Measurements from ENCODE around the gene STARD13.
"Not testable (repeated sequence)": the region's sequence is repeated elsewhere in the genome, so short reads cannot be mapped to it uniquely, and the experiment has no call there.

The STARD13 gene

GRCh38 chr13:33169273-33169980, 116.1 kb downstream of the STARD13 start:
- H3K4me1 ChIP-seq (ENCODE audit: insufficient read depth, low read length) = no peaks in the 10 kb centered on the region
- no peak overlapping the region for H3K4me3 ChIP-seq (ENCODE audit: low read length)
- H3K27me3 ChIP-seq (ENCODE audit: insufficient read depth, low read length) = no peaks in the 10 kb centered on the region
- H3K9me3 ChIP-seq (ENCODE audit: low read length) = no peaks in the 10 kb centered on the region
- H2AFZ ChIP-seq (ENCODE audit: low read depth, low read length) = no peak overlapping the region
- H3K36me3 ChIP-seq (ENCODE audit: insufficient read depth, low read length) = no peaks in the 10 kb centered on the region

- no peak overlapping the region for H3K4me3 ChIP-seq (ENCODE audit: low read length)
- no peaks in the 10 kb centered on the region for H3K4me1 ChIP-seq (ENCODE audit: insufficient read depth, low read length)
- no peaks in the 10 kb centered on the region for H3K36me3 ChIP-seq (ENCODE audit: insufficient read depth, low read length)
- no peaks in the 10 kb centered on the region for H3K27me3 ChIP-seq (ENCODE audit: insufficient read depth, low read length)
- no peaks in the 10 kb centered on the region for H3K9me3 ChIP-seq (ENCODE audit: low read length)
- no peak overlapping the region for H2AFZ ChIP-seq (ENCODE audit: low read depth, low read length)
Observed at GRCh38 chr13:33168321-33168960, 117.1 kb downstream of the STARD13 start.

- H3K9me3 ChIP-seq (ENCODE audit: low read length) = no peaks in the 10 kb centered on the region
- no peaks in the 10 kb centered on the region for H3K4me1 ChIP-seq (ENCODE audit: insufficient read depth, low read length)
- H3K27me3 ChIP-seq (ENCODE audit: insufficient read depth, low read length) = no peaks in the 10 kb centered on the region
Observed at GRCh38 chr13:33167491-33167890, 118.1 kb downstream of the STARD13 start.

GRCh38 chr13:33165787-33166186, 119.8 kb downstream of the STARD13 start:
- Histone ChIP-seq H3K4me1 (ENCODE audit: insufficient read depth, low read length) (no peaks in the 10 kb centered on the region), H3K36me3 (ENCODE audit: insufficient read depth, low read length) (no peaks in the 10 kb centered on the region), H3K4me3 (ENCODE audit: low read length) (no peak overlapping the region), H3K27me3 (ENCODE audit: insufficient read depth, low read length) (no peaks in the 10 kb centered on the region), H2AFZ (ENCODE audit: low read depth, low read length) (no peak overlapping the region), H3K9me3 (ENCODE audit: low read length) (no peaks in the 10 kb centered on the region)

More at GRCh38 chr13:33167491-33167890, 118.1 kb downstream of the STARD13 start:
- H3K36me3 ChIP-seq (ENCODE audit: insufficient read depth, low read length) = no peaks in the 10 kb centered on the region
- H3K4me3 ChIP-seq (ENCODE audit: low read length) = no peak overlapping the region
- H2AFZ ChIP-seq (ENCODE audit: low read depth, low read length) = no peak overlapping the region

- Histone ChIP-seq H3K4me3 (ENCODE audit: low read length) (no peak overlapping the region), H2AFZ (ENCODE audit: low read depth, low read length) (no peak overlapping the region), H3K27me3 (ENCODE audit: insufficient read depth, low read length) (no peaks in the 10 kb centered on the region), H3K36me3 (ENCODE audit: insufficient read depth, low read length) (no peaks in the 10 kb centered on the region), H3K9me3 (ENCODE audit: low read length) (no peaks in the 10 kb centered on the region), H3K4me1 (ENCODE audit: insufficient read depth, low read length) (no peaks in the 10 kb centered on the region)
Observed at GRCh38 chr13:33164331-33164730, 121.2 kb downstream of the STARD13 start.

GRCh38 chr13:33162725-33163124, 122.8 kb downstream of the STARD13 start:
- not testable (repeated sequence) for H3K4me3 ChIP-seq (ENCODE audit: low read length); H3K36me3 ChIP-seq (ENCODE audit: insufficient read depth, low read length); H3K9me3 ChIP-seq (ENCODE audit: low read length); H2AFZ ChIP-seq (ENCODE audit: low read depth, low read length); H3K4me1 ChIP-seq (ENCODE audit: insufficient read depth, low read length); H3K27me3 ChIP-seq (ENCODE audit: insufficient read depth, low read length)

GRCh38 chr13:33158816-33159215, 126.7 kb downstream of the STARD13 start:
- Histone ChIP-seq H3K4me1 (ENCODE audit: insufficient read depth, low read length) (no peaks in the 10 kb centered on the region), H3K36me3 (ENCODE audit: insufficient read depth, low read length) (no peaks in the 10 kb centered on the region), H3K9me3 (ENCODE audit: low read length) (no peaks in the 10 kb centered on the region), H3K27me3 (ENCODE audit: insufficient read depth, low read length) (no peaks in the 10 kb centered on the region), H3K4me3 (ENCODE audit: low read length) (no peak overlapping the region), H2AFZ (ENCODE audit: low read depth, low read length) (no peak overlapping the region)

- no peak overlapping the region for H3K4me3 ChIP-seq (ENCODE audit: low read length)
- H3K4me1 ChIP-seq (ENCODE audit: insufficient read depth, low read length) = no peaks in the 10 kb centered on the region
- H3K9me3 ChIP-seq (ENCODE audit: low read length) = no peaks in the 10 kb centered on the region
- no peaks in the 10 kb centered on the region for H3K36me3 ChIP-seq (ENCODE audit: insufficient read depth, low read length)
- no peaks in the 10 kb centered on the region for H3K27me3 ChIP-seq (ENCODE audit: insufficient read depth, low read length)
- no peak overlapping the region for H2AFZ ChIP-seq (ENCODE audit: low read depth, low read length)
Observed at GRCh38 chr13:33158271-33158670, 127.3 kb downstream of the STARD13 start.

- Histone ChIP-seq H3K9me3 (ENCODE audit: low read length) (no peaks in the 10 kb centered on the region), H3K4me1 (ENCODE audit: insufficient read depth, low read length) (no peaks in the 10 kb centered on the region), H3K4me3 (ENCODE audit: low read length) (no peak overlapping the region), H3K27me3 (ENCODE audit: insufficient read depth, low read length) (no peaks in the 10 kb centered on the region), H3K36me3 (ENCODE audit: insufficient read depth, low read length) (no peaks in the 10 kb centered on the region), H2AFZ (ENCODE audit: low read depth, low read length) (no peak overlapping the region)
Observed at GRCh38 chr13:33154911-33155310, 130.6 kb downstream of the STARD13 start.

GRCh38 chr13:33153421-33154404, 131.8 kb downstream of the STARD13 start:
- H3K36me3 ChIP-seq (ENCODE audit: insufficient read depth, low read length) = no peaks in the 10 kb centered on the region
- H3K4me3 ChIP-seq (ENCODE audit: low read length) = no peak overlapping the region
- H3K4me1 ChIP-seq (ENCODE audit: insufficient read depth, low read length) = no peaks in the 10 kb centered on the region
- no peaks in the 10 kb centered on the region for H3K27me3 ChIP-seq (ENCODE audit: insufficient read depth, low read length)
- no peak overlapping the region for H2AFZ ChIP-seq (ENCODE audit: low read depth, low read length)
- H3K9me3 ChIP-seq (ENCODE audit: low read length) = no peaks in the 10 kb centered on the region

- no peaks in the 10 kb centered on the region for H3K4me1 ChIP-seq (ENCODE audit: insufficient read depth, low read length)
- H3K27me3 ChIP-seq (ENCODE audit: insufficient read depth, low read length) = no peaks in the 10 kb centered on the region
- H3K36me3 ChIP-seq (ENCODE audit: insufficient read depth, low read length) = no peaks in the 10 kb centered on the region
- H3K4me3 ChIP-seq (ENCODE audit: low read length) = no peak overlapping the region
- no peaks in the 10 kb centered on the region for H3K9me3 ChIP-seq (ENCODE audit: low read length)
- H2AFZ ChIP-seq (ENCODE audit: low read depth, low read length) = no peak overlapping the region
Observed at GRCh38 chr13:33152389-33152788, 133.2 kb downstream of the STARD13 start.

GRCh38 chr13:33150662-33151061, 134.9 kb downstream of the STARD13 start:
- Histone ChIP-seq H3K4me3 (ENCODE audit: low read length) (no peak overlapping the region), H3K36me3 (ENCODE audit: insufficient read depth, low read length) (no peaks in the 10 kb centered on the region)

GRCh38 chr13:33150126-33150525, 135.4 kb downstream of the STARD13 start:
- no peaks in the 10 kb centered on the region for H3K4me1 ChIP-seq (ENCODE audit: insufficient read depth, low read length)
- H2AFZ ChIP-seq (ENCODE audit: low read depth, low read length) = no peak overlapping the region
- no peaks in the 10 kb centered on the region for H3K27me3 ChIP-seq (ENCODE audit: insufficient read depth, low read length)
- H3K36me3 ChIP-seq (ENCODE audit: insufficient read depth, low read length) = no peaks in the 10 kb centered on the region
- H3K9me3 ChIP-seq (ENCODE audit: low read length) = no peaks in the 10 kb centered on the region
- no peak overlapping the region for H3K4me3 ChIP-seq (ENCODE audit: low read length)

More at GRCh38 chr13:33150662-33151061, 134.9 kb downstream of the STARD13 start:
- H3K4me1 ChIP-seq (ENCODE audit: insufficient read depth, low read length) = no peaks in the 10 kb centered on the region
- no peaks in the 10 kb centered on the region for H3K27me3 ChIP-seq (ENCODE audit: insufficient read depth, low read length)
- no peaks in the 10 kb centered on the region for H3K9me3 ChIP-seq (ENCODE audit: low read length)
- no peak overlapping the region for H2AFZ ChIP-seq (ENCODE audit: low read depth, low read length)

Measured in neuron (in vitro differentiated cells).